ENCODE measurements around the gene PRICKLE2. TPM values are rescaled to one million over a fixed set of nuclear protein-coding genes. Genes with fewer than 3 reads are reported as not detected.

PRICKLE2 gene
- total RNA-seq, 1 donor from 2014 or later: 23.2 TPM

- Mint-ChIP-seq H3K27me3 (no peaks in the 10 kb centered on the region), H3K27ac (no peak overlapping the region), H3K4me1 (ENCODE audit: low read depth) (peaks cover 14% of the 10 kb centered on the region), H3K4me3 (ENCODE audit: low read depth) (no peak overlapping the region), H3K36me3 (ENCODE audit: insufficient read depth) (peaks cover 2% of the 10 kb centered on the region), H3K9me3 (ENCODE audit: low read depth) (no peaks in the 10 kb centered on the region)
- TF ChIP-seq CTCF (IDR thresholded peaks at IDR 0.05; ENCODE audit: unreplicated experiment): no peak
- DNase-seq (ENCODE audit: low spot score, unreplicated experiment): no peak
Observed at GRCh38 chr3:64170270-64170669, 55.0 kb downstream of the PRICKLE2 start.

GRCh38 chr3:64167868-64168267 is 57.4 kb downstream of the PRICKLE2 start:
- Mint-ChIP-seq H3K4me3 (ENCODE audit: low read depth) (no peak overlapping the region), H3K27me3 (no peaks in the 10 kb centered on the region), H3K4me1 (ENCODE audit: low read depth) (peaks cover 6% of the 10 kb centered on the region), H3K27ac (no peak overlapping the region), H3K36me3 (ENCODE audit: insufficient read depth) (peaks cover 2% of the 10 kb centered on the region), H3K9me3 (ENCODE audit: low read depth) (no peaks in the 10 kb centered on the region)
- no peak for DNase-seq (ENCODE audit: low spot score, unreplicated experiment)
- TF ChIP-seq CTCF (IDR thresholded peaks at IDR 0.05; ENCODE audit: unreplicated experiment): no peak

- no peak overlapping the region for H3K27ac Mint-ChIP-seq
- H3K27me3 Mint-ChIP-seq: no peaks in the 10 kb centered on the region
- DNase-seq (ENCODE audit: low spot score, unreplicated experiment): no peak
- no peak overlapping the region for H3K4me3 Mint-ChIP-seq (ENCODE audit: low read depth)
- no peak for TF ChIP-seq CTCF (IDR thresholded peaks at IDR 0.05; ENCODE audit: unreplicated experiment)
- H3K4me1 Mint-ChIP-seq (ENCODE audit: low read depth): peaks cover 7% of the 10 kb centered on the region
- peaks cover 2% of the 10 kb centered on the region for H3K36me3 Mint-ChIP-seq (ENCODE audit: insufficient read depth)
- no peaks in the 10 kb centered on the region for H3K9me3 Mint-ChIP-seq (ENCODE audit: low read depth)
Observed at GRCh38 chr3:64167351-64167750, 57.9 kb downstream of the PRICKLE2 start.

DNA sequence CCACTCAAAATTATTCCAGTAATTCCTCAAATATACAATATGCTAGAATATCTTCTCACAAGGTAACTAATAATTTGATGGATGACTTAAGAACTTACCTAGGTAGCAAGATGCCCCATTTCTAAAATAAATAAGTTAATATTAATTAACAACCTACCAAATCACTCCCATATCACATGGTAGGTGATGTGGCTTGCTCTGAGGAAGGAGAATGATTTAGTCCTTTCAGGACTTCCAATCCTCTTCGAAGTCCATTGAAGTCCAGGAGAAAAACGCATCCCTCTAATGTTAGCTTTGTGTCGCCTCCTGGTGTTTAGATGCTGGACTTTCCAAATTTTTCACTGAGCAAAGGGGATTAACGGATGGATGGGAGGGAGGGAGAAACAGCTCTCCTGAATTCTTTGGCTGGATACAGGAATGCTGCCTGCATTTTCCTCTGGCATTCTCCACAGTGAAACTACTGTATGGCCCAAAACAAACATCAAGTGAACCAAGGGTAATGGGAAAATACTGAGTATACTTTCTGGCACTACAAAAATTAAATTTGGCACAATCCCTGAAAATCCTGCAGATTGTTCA is 58.6 kb downstream of the PRICKLE2 start:
- no peak for TF ChIP-seq CTCF (IDR thresholded peaks at IDR 0.05; ENCODE audit: unreplicated experiment)
- peaks cover 12% of the 10 kb centered on the region for H3K4me1 Mint-ChIP-seq (ENCODE audit: low read depth)
- no peak overlapping the region for H3K4me3 Mint-ChIP-seq (ENCODE audit: low read depth)
- H3K9me3 Mint-ChIP-seq (ENCODE audit: low read depth): no peaks in the 10 kb centered on the region
- H3K27ac Mint-ChIP-seq: no peak overlapping the region
- H3K36me3 Mint-ChIP-seq (ENCODE audit: insufficient read depth): peaks cover 2% of the 10 kb centered on the region
- no peak for DNase-seq (ENCODE audit: low spot score, unreplicated experiment)
- H3K27me3 Mint-ChIP-seq: no peaks in the 10 kb centered on the region

- TF ChIP-seq CTCF (IDR thresholded peaks at IDR 0.05; ENCODE audit: unreplicated experiment): no peak
- H3K27ac Mint-ChIP-seq: no peak overlapping the region
- no peaks in the 10 kb centered on the region for H3K9me3 Mint-ChIP-seq (ENCODE audit: low read depth)
- peaks cover 16% of the 10 kb centered on the region for H3K4me1 Mint-ChIP-seq (ENCODE audit: low read depth)
- H3K36me3 Mint-ChIP-seq (ENCODE audit: insufficient read depth): peaks cover 7% of the 10 kb centered on the region
- no peak overlapping the region for H3K4me3 Mint-ChIP-seq (ENCODE audit: low read depth)
- no peak for DNase-seq (ENCODE audit: low spot score, unreplicated experiment)
- H3K27me3 Mint-ChIP-seq: no peaks in the 10 kb centered on the region
Observed at GRCh38 chr3:64164349-64164748, 60.9 kb downstream of the PRICKLE2 start.

Data from progenitor cell of endocrine pancreas (in vitro differentiated cells).